Measurements from ENCODE around the gene WDR37.

- no peak for TF ChIP-seq EZH2 (IDR thresholded peaks at IDR 0.05; ENCODE audit: low read length)
- TF ChIP-seq CTCF (optimal IDR thresholded peaks at IDR 0.05 in 1 of 3, IDR thresholded peaks at IDR 0.05 in 1 of 3, conservative IDR thresholded peaks at IDR 0.05 in 1 of 3; ENCODE audit: extremely low read depth in 1 of 3, insufficient read depth in 2 of 3, low read length in 3 of 3): no peak
Observed at GRCh38 chr10:1159131-1160061, 103.2 kb downstream of the WDR37 start.
